ENCODE results near the gene ZNF70.
A peak's percentile ranks its signal among the peaks of the same experiment; 100 is the strongest.

The ZNF70 gene

GRCh38 chr22:23750714-23751440 is at the start of gene ZNF70:
TSS of gene ZNF70 (minus strand) at chr22:23751112. CDS start at chr22:23745140, 5,972 bp downstream.
- no peak; the same call in 1 of the 2 replicates for TF ChIP-seq CTCF (IDR thresholded peaks at IDR 0.05; ENCODE audit: low read depth, low read length)
- peak; percentile 44 for DNase-seq (ENCODE audit: extremely low read depth, low read depth)

DNA sequence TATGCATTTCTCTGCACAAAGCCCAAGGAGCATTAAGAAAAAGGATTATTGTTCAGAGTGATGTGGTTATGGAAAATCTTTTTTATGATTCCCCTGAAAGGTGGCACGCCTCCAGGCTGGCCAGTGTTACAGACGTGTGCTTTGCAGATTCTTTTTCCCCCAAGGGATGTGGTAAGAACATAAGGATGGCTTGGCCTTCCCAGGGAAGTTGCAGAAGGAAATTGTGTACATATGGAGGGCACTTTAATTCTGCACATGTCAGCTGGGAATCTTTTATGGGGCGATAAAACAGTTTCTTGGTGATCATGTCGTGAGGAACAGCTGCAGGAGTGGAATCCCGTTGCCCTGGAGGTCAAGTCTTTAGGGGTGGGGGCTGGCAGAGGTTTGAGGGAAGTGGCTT is 45.5 kb upstream of the ZNF70 start:
- no peak for TF ChIP-seq CTCF (IDR thresholded peaks at IDR 0.05; ENCODE audit: low read depth, low read length)
- DNase-seq (ENCODE audit: extremely low read depth, low read depth) = no peak

GRCh38 chr22:23793326-23793725 is 42.4 kb upstream of the ZNF70 start:
- TF ChIP-seq CTCF (IDR thresholded peaks at IDR 0.05; ENCODE audit: low read depth, low read length) = no peak
- DNase-seq (ENCODE audit: extremely low read depth, low read depth) = no peak

GRCh38 chr22:23791738-23792645 is 41.1 kb upstream of the ZNF70 start:
- TF ChIP-seq CTCF (IDR thresholded peaks at IDR 0.05; ENCODE audit: low read depth, low read length) = no peak
- DNase-seq (ENCODE audit: extremely low read depth, low read depth) = no peak

DNA sequence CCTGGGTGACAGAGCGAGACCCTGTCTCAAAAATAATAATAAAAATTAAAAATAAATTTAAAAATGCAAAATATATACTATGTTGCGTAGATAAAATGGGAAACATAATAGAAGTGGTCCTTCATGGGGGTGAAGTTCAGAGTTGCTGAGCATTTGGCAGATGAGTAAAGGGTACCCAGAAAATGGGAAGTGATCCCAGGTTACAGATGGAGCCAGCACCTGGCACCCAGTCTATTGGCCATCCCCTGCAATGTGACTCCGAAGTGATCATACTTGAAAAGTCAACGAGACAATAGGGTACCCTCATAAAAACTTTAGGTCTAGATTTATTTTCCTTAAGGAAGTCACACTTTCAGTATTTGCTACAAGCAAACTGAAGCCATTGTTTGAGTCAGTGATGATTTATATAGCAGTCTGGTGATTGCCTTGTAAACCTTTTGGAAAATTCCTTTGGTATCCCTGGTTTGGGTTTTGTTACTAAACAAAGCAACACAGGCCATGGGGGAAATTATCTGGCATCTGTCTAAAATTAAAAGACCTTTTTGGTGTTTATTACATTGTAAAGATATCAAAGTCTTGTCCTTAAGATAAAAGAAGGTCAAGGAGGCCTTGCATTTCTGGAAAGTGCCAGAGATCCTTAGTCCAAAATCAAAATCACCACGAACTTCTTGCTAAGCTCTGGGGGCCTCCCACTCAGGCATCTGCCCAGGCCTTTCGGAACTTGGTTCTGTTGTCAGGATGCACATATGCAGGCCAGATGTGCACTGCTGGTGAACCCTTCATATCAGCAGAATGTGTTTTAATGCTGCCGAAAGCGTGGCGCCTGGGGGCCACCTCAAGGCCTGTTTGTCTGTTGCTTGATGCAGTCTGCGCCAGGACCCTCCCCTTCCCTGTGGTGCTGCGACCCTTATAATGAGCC is 40.2 kb upstream of the ZNF70 start:
- peak; percentile 89 for DNase-seq (ENCODE audit: extremely low read depth, low read depth)
- no peak for TF ChIP-seq CTCF (IDR thresholded peaks at IDR 0.05; ENCODE audit: low read depth, low read length)

GRCh38 chr22:23789638-23790037 is 38.7 kb upstream of the ZNF70 start:
- DNase-seq (ENCODE audit: extremely low read depth, low read depth) = no peak
- no peak; the same call in none of the 2 replicates for TF ChIP-seq CTCF (IDR thresholded peaks at IDR 0.05; ENCODE audit: low read depth, low read length)

Data from AG09319 (cell line).